HCT116 (cell line): ENCODE results near the gene PLCB2. TPM values are rescaled to one million over a fixed set of nuclear protein-coding genes. Genes with fewer than 3 reads are reported as not detected.

Source experiments
- ATAC-seq: fragments of 200-7000 bp; cut with Tn5 transposase; 2 replicates; pipeline ENCODE4 v1.9.1; 2020; ENCODE audit warnings: mild to moderate bottlenecking, moderate library complexity
- BruUV-seq: library from RNA; stranded (reverse); fragments of 400-500 nt; replicated peaks from 2 replicates; lab custom pipeline; 2021; lab: Mats Ljungman, UMichigan
- CTCF ChIA-PET: fragments of 300-600 bp; sonication (Branson Sonifier 250); formaldehyde crosslinking; loops from one replicate; lab custom pipeline; 2021; ENCODE audit warnings: antibody characterized with exemption; lab: Charles Lee
- POLR2A ChIA-PET: fragments of 300-600, 350-600 bp; sonication (Branson Sonifier 250); formaldehyde crosslinking; loops from one replicate; lab custom pipeline; 2021; ENCODE audit warnings: antibody characterized with exemption; lab: Charles Lee
- RAD21 ChIA-PET, 2 experiments: fragments of 300-600 bp; sonication (Branson Sonifier 250); formaldehyde crosslinking; loops; one replicate each; lab custom pipeline; 2023; ENCODE audit warnings: low total read pairs in 2 of 2; ENCODE audit not compliant: uncharacterized antibody in 2 of 2, unreplicated experiment in 2 of 2, low non-redundant PET in 1 of 2; lab: Charles Lee
- DNase-seq: peaks from one replicate; pipeline ENCODE4 v3.0.0-alpha.2; 2010; ENCODE audit warnings: low read depth, low spot score
- H2AFZ ChIP-seq: fragments of 200-600 bp; shearing (Covaris generic), sonication (generic); 2 replicates; pipeline ENCODE4 v1.6.1; 2017; ENCODE audit warnings: low read depth, mixed run types, mixed read lengths, antibody characterized with exemption, low read length; ENCODE audit not compliant: poor library complexity, severe bottlenecking
- H3K27ac ChIP-seq: 2 replicates; pipeline ENCODE4 v1.5.1; 2012; ENCODE audit warnings: low read depth, low read length
- H3K27me3 ChIP-seq: fragments of 200-600 bp; sonication (generic); 2 replicates; pipeline ENCODE4 v1.6.1; 2016; ENCODE audit warnings: mixed run types, low read length, mixed read lengths; ENCODE audit not compliant: insufficient read depth
- H3K36me3 ChIP-seq, 2 experiments: fragments of 200-500 bp in 1 of 2; fragments of 200-600 bp in 1 of 2; sonication (Bioruptor generic) in 1 of 2; sonication (generic) in 1 of 2; 2 replicates each; pipeline versions ENCODE4 v1.5.1 to v1.6.1; 2014 to 2016; ENCODE audit warnings: low read length in 2 of 2, inconsistent platforms in 1 of 2, mixed read lengths in 1 of 2, mixed run types in 1 of 2; ENCODE audit not compliant: insufficient read depth in 2 of 2, control insufficient read depth in 1 of 2
- H3K4me1 ChIP-seq, 2 experiments: fragments of 200-600 bp in 1 of 2; sonication (generic) in 1 of 2; 2 replicates each; pipeline versions ENCODE4 v1.5.1 to v1.6.1; 2012 to 2017; ENCODE audit warnings: low read length in 2 of 2, inconsistent platforms in 1 of 2, mild to moderate bottlenecking in 1 of 2, mixed read lengths in 1 of 2, mixed run types in 1 of 2, moderate library complexity in 1 of 2; ENCODE audit not compliant: insufficient read depth in 2 of 2, control insufficient read depth in 1 of 2
- H3K4me2 ChIP-seq: fragments of 200-600 bp; sonication (generic); 2 replicates; pipeline ENCODE4 v1.6.1; 2017; ENCODE audit warnings: mixed run types, low read length, mixed read lengths
- H3K4me3 ChIP-seq, 2 experiments: fragments of 200-600 bp in 1 of 2; sonication (generic) in 1 of 2; replicated peaks in 1 of 2; 2 replicates each; pipeline ENCODE4 v1.5.1; 2011 to 2016; ENCODE audit warnings: low read length in 2 of 2, control low read depth in 1 of 2, low read depth in 1 of 2, mild to moderate bottlenecking in 1 of 2, mixed read lengths in 1 of 2, mixed run types in 1 of 2
- H3K79me2 ChIP-seq: fragments of 200-600 bp; sonication (generic); 2 replicates; pipeline ENCODE4 v1.6.1; 2017; ENCODE audit warnings: mild to moderate bottlenecking, mixed run types, low read length, moderate library complexity, mixed read lengths; ENCODE audit not compliant: insufficient read depth
- H3K9ac ChIP-seq: fragments of 200-600 bp; sonication (generic); 2 replicates; pipeline ENCODE4 v1.6.1; 2016; ENCODE audit warnings: low read length, mixed read lengths
- H3K9me2 ChIP-seq: fragments of 200-600 bp; sonication (generic), shearing (Covaris generic); 2 replicates; pipeline ENCODE4 v1.6.1; 2017; ENCODE audit warnings: mixed run types, mild to moderate bottlenecking, moderate library complexity; ENCODE audit not compliant: insufficient read depth
- H3K9me3 ChIP-seq, 2 experiments: fragments of 200-500 bp in 1 of 2; fragments of 200-600 bp in 1 of 2; sonication (Bioruptor generic) in 1 of 2; sonication (generic) in 1 of 2; 2 replicates each; pipeline ENCODE4 v1.6.1; 2014 to 2017; ENCODE audit warnings: low read length in 2 of 2, mixed read lengths in 2 of 2, inconsistent platforms in 1 of 2, low read depth in 1 of 2, mild to moderate bottlenecking in 1 of 2, mixed run types in 1 of 2, moderate library complexity in 1 of 2; ENCODE audit not compliant: control insufficient read depth in 1 of 2, insufficient read depth in 1 of 2
- H4K20me1 ChIP-seq: fragments of 200-600 bp; sonication (generic), shearing (Covaris generic); 2 replicates; pipeline ENCODE4 v1.6.1; 2017; ENCODE audit warnings: mixed run types, mild to moderate bottlenecking, moderate library complexity; ENCODE audit not compliant: insufficient read depth
- POLR2AphosphoS5 ChIP-seq: IDR thresholded peaks from 2 replicates; pipeline ENCODE4 v1.6.1; 2011; ENCODE audit warnings: mild to moderate bottlenecking, low read depth, low read length, moderate library complexity
- ZNF274 ChIP-seq: fragments of 200-500 bp; sonication (Bioruptor generic); IDR thresholded peaks from 2 replicates; pipeline ENCODE4 v1.6.1; 2014; ENCODE audit warnings: mild to moderate bottlenecking, low read depth, low read length, inconsistent platforms
- intact Hi-C: fragments of 100-400 bp; cut with micrococcal nuclease; formaldehyde crosslinking; loops from 2 replicates; pipeline ENCODE4 v1.10.0; 2022
- total RNA-seq: library from RNA; stranded (reverse); gene quantifications from one replicate; pipeline ENCODE4 v1.2.1, GENCODE V29; 2021; ENCODE audit not compliant: unreplicated experiment
- TF ChIP-seq, protein P1 (sequence below), 3 experiments: fragments of 200-600 bp in 1 of 3; sonication (generic) in 1 of 3; IDR thresholded peaks in 2 of 3; conservative IDR thresholded peaks in 1 of 3; 2 replicates each; pipeline ENCODE4 v1.5.1; 2012 to 2017; ENCODE audit warnings: low read depth in 2 of 3, low read length in 2 of 3, antibody characterized with exemption in 1 of 3, borderline replicate concordance in 1 of 3, control low read depth in 1 of 3, mild to moderate bottlenecking in 1 of 3, mixed read lengths in 1 of 3, mixed run types in 1 of 3, moderate library complexity in 1 of 3; ENCODE audit not compliant: insufficient read depth in 1 of 3

Gene PLCB2
- total RNA-seq, 1 experiment from 2014 or later = 2.8 TPM

DNA sequence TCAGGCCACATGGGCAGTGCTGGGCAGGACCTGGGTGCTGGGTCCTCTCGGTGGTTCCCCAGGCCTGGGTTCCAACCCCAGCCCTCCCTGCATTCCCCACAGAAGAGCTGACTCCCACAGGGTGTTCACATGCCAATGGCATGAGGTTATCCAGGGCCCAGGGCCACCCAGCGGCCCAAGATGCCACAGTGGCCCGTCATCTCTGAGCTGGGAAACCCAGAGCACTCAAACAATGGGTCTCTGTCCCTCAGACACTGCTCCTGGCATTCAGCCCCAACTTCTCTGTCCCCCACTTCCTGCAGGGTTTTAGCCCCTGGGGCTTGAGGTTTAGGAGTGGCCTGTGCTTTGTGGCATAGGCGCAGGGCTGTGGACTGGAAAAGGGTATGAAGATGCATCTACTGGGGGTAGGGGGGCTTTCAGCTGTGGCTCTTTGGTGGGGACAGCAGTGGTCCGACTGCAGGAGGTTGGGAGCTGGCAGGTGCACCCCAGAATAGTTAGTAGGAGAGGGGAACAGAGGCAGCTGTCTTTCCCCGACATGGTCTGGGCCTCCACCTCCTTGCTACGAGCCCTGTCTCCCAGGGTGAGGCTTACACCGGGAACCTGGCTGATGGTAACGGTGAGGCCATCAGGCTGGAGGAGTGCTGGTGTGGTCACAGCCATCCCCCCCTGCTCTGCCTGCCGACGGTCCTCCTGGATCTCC is 31.3 kb upstream of the PLCB2 start:
- Histone ChIP-seq H3K27ac (peak overlapping the region; percentile 92), H3K9me3 (no peaks in the 10 kb centered on the region), H3K27me3 (no peaks in the 10 kb centered on the region), H3K79me2 (peaks cover 5% of the 10 kb centered on the region; the same call in 1 of the 2 replicates), H3K36me3 (peaks cover 0 to 7% of the 10 kb centered on the region in 2 experiments; a peak in 1 of 4 replicates), H3K4me1 (peaks cover 41 to 62% of the 10 kb centered on the region in 2 experiments), H3K9me2 (no peaks in the 10 kb centered on the region), H3K4me3 (peak overlapping the region; percentile 57 to 60), H2AFZ (no peak overlapping the region), H4K20me1 (no peaks in the 10 kb centered on the region), H3K4me2 (peak overlapping the region; percentile 87), H3K9ac (peak overlapping the region; percentile 76)
- TF ChIP-seq POLR2AphosphoS5 (peak; percentile 14; the same call in 1 of the 2 replicates), ZNF274 (no peak)
- ChIA-PET CTCF (interaction anchor here (0.7 to 5.2 kb wide), 16 partner anchors 11 to 122 kb away, joined by 3 to 55 read pairs (median 5); partner anchors contain the start of genes ANKRD63, INAFM2 and IVD), POLR2A (interaction anchor here (0.7 to 3.4 kb wide), 5 partner anchors 13 to 67 kb away, joined by 3 to 11 read pairs (median 4); partner anchors contain the start of genes INAFM2 and IVD), RAD21 (interaction anchor here in 1 of 2 experiments (0.7 to 1.7 kb wide), 5 partner anchors 16 to 60 kb away, joined by 3 to 5 read pairs (median 4); partner anchors contain the start of gene INAFM2)
- TSS peak; percentile 97 for BruUV-seq
- DNase-seq (peak; percentile 79), ATAC-seq (peak; percentile 79)
- intact Hi-C loops = no loop called here

DNA sequence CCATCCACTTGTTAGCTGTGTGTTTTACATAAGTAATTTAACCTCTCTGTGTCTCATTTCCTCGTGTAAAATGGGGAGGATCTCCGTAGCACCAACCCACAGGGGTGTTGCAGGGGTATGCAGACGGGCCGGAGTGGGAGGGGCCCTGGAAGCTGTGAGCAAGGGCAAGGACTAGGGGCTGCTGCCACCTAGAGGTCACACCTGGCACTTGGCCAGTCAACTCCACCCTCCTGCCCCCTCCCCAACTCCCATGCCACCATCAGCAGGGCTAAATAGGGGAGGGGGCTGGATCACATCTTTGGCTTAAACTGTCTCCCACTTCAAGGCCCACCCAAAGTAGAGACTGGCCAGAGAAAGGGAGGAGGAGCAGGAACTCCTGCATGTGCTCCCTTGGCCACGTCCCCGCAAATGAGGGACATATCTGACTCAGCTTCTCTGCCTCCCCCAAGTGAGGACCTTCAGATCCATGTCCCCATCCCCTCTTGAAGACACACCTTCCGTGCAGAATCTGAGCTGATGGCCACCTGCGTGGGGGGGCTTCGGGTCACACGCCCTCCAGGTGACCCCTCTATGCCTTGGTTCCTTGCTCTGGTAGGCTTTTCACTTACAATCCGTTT is 30.4 kb upstream of the PLCB2 start:
- ChIA-PET POLR2A (interaction anchor here (1.1 to 3.4 kb wide), 3 partner anchors 12 to 56 kb away, joined by 3 to 11 read pairs (median 6); partner anchors contain the start of gene INAFM2), CTCF (interaction anchor here (0.8 to 5.2 kb wide), 16 partner anchors 11 to 113 kb away, joined by 3 to 55 read pairs (median 6); partner anchors contain the start of genes ANKRD63, INAFM2, IVD and KNSTRN), RAD21 (interaction anchor here in 1 of 2 experiments (0.8 to 1.4 kb wide), 5 partner anchors 15 to 59 kb away, joined by 3 to 4 read pairs (median 3); partner anchors contain the start of gene INAFM2)
- Histone ChIP-seq H3K9me2 (no peaks in the 10 kb centered on the region), H2AFZ (no peak overlapping the region), H3K4me3 (peak overlapping the region in 1 of 2 experiments; percentile 60; a peak in 2 of 4 replicates), H3K9ac (peak overlapping the region; percentile 76), H3K36me3 (peaks cover 0 to 7% of the 10 kb centered on the region in 2 experiments; a peak in 1 of 4 replicates), H3K4me2 (peak overlapping the region; percentile 87), H3K9me3 (no peaks in the 10 kb centered on the region), H3K4me1 (peaks cover 41 to 58% of the 10 kb centered on the region in 2 experiments), H4K20me1 (no peaks in the 10 kb centered on the region), H3K27me3 (no peaks in the 10 kb centered on the region), H3K27ac (peak overlapping the region; percentile 92), H3K79me2 (peaks cover 5% of the 10 kb centered on the region; the same call in 1 of the 2 replicates)
- no TSS peak for BruUV-seq
- ATAC-seq = peak; percentile 48
- intact Hi-C loops = no loop called here
- DNase-seq = peak; percentile 35
- TF ChIP-seq POLR2AphosphoS5 = no peak
- TF ChIP-seq, protein P1, sequence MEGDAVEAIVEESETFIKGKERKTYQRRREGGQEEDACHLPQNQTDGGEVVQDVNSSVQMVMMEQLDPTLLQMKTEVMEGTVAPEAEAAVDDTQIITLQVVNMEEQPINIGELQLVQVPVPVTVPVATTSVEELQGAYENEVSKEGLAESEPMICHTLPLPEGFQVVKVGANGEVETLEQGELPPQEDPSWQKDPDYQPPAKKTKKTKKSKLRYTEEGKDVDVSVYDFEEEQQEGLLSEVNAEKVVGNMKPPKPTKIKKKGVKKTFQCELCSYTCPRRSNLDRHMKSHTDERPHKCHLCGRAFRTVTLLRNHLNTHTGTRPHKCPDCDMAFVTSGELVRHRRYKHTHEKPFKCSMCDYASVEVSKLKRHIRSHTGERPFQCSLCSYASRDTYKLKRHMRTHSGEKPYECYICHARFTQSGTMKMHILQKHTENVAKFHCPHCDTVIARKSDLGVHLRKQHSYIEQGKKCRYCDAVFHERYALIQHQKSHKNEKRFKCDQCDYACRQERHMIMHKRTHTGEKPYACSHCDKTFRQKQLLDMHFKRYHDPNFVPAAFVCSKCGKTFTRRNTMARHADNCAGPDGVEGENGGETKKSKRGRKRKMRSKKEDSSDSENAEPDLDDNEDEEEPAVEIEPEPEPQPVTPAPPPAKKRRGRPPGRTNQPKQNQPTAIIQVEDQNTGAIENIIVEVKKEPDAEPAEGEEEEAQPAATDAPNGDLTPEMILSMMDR (IDR thresholded peaks at IDR 0.05 in 2 of 3, conservative IDR thresholded peaks at IDR 0.05 in 1 of 3; ENCODE audit: borderline replicate concordance in 1 of 3, insufficient read depth in 1 of 3, low read depth in 2 of 3, low read length in 2 of 3) = peak in 2 of 3 experiments; percentile 86 to 90; a peak in 4 of 6 replicates
